Astrocyte (in vitro differentiated cells and primary cell): Measurements from ENCODE around the gene OPN3. TPM values are rescaled to one million over a fixed set of nuclear protein-coding genes. Genes with fewer than 3 reads are reported as not detected.

Experiments
- DNase-seq: peaks from one replicate; pipeline ENCODE4 v3.0.0-alpha.2; 2010; ENCODE audit warnings: low read depth
- FAIRE-seq: peaks from 2 replicates; lab custom pipeline; 2011; peaks lifted over from hg19 to GRCh38; lab: Jason Lieb, UNC
- H2AFZ ChIP-seq: 2 replicates; pipeline ENCODE4 v1.6.0; 2012; ENCODE audit warnings: low read depth, low read length, inconsistent platforms
- H3K27ac ChIP-seq: 2 replicates; pipeline ENCODE4 v1.5.1; 2011; ENCODE audit warnings: low read depth, low read length, inconsistent platforms
- H3K27me3 ChIP-seq: 2 replicates; pipeline ENCODE4 v1.6.0; 2011; ENCODE audit warnings: low read length, inconsistent platforms; ENCODE audit not compliant: insufficient read depth
- H3K36me3 ChIP-seq: 2 replicates; pipeline ENCODE4 v1.5.1; 2011; ENCODE audit warnings: low read length, inconsistent platforms; ENCODE audit not compliant: insufficient read depth
- H3K4me1 ChIP-seq: 2 replicates; pipeline ENCODE4 v1.5.1; 2011; ENCODE audit warnings: low read length, inconsistent platforms; ENCODE audit not compliant: insufficient read depth
- H3K4me2 ChIP-seq: 2 replicates; pipeline ENCODE4 v1.6.0; 2012; ENCODE audit warnings: low read length, inconsistent platforms
- H3K4me3 ChIP-seq: 2 replicates; pipeline ENCODE4 v1.5.1; 2011; ENCODE audit warnings: low read depth, mild to moderate bottlenecking, low read length, inconsistent platforms; ENCODE audit not compliant: insufficient read depth
- H3K79me2 ChIP-seq: 2 replicates; pipeline ENCODE4 v1.6.0; 2012; ENCODE audit warnings: mild to moderate bottlenecking, low read length, inconsistent platforms; ENCODE audit not compliant: insufficient read depth
- H3K9ac ChIP-seq: 2 replicates; pipeline ENCODE4 v1.6.0; 2012; ENCODE audit warnings: mild to moderate bottlenecking, low read length, inconsistent platforms
- H3K9me3 ChIP-seq: 2 replicates; pipeline ENCODE4 v1.5.1; 2012; ENCODE audit warnings: low read depth, mild to moderate bottlenecking, low read length, inconsistent platforms; ENCODE audit not compliant: insufficient read depth
- H4K20me1 ChIP-seq: 2 replicates; pipeline ENCODE4 v1.6.0; 2012; ENCODE audit warnings: low read length, inconsistent platforms; ENCODE audit not compliant: insufficient read depth
- H3K27ac Mint-ChIP-seq: one replicate; pipeline ENCODE4 v1.8.0; 2021; ENCODE audit warnings: mild to moderate bottlenecking, mixed read lengths; ENCODE audit not compliant: unreplicated experiment
- H3K27me3 Mint-ChIP-seq: one replicate; pipeline ENCODE4 v1.8.0; 2021; ENCODE audit warnings: low read depth, mixed read lengths; ENCODE audit not compliant: unreplicated experiment
- H3K36me3 Mint-ChIP-seq: one replicate; pipeline ENCODE4 v1.8.0; 2021; ENCODE audit warnings: low read depth, mixed read lengths; ENCODE audit not compliant: unreplicated experiment
- H3K4me1 Mint-ChIP-seq: one replicate; pipeline ENCODE4 v1.8.0; 2021; ENCODE audit warnings: low read depth, mixed read lengths; ENCODE audit not compliant: unreplicated experiment
- H3K4me3 Mint-ChIP-seq: one replicate; pipeline ENCODE4 v1.8.0; 2021; ENCODE audit warnings: mild to moderate bottlenecking, moderate library complexity, mixed read lengths; ENCODE audit not compliant: unreplicated experiment
- H3K9me3 Mint-ChIP-seq: one replicate; pipeline ENCODE4 v1.8.0; 2021; ENCODE audit warnings: mild to moderate bottlenecking, mixed read lengths; ENCODE audit not compliant: unreplicated experiment
- EZH2 ChIP-seq: IDR thresholded peaks from 2 replicates; pipeline ENCODE4 v1.6.1; 2012; ENCODE audit warnings: mild to moderate bottlenecking, low read length, inconsistent platforms; ENCODE audit not compliant: insufficient read depth
- total RNA-seq: library from RNA; stranded (reverse); gene quantifications from 2 replicates; pipeline ENCODE4 v1.2.1, GENCODE V29; 2021
- TF ChIP-seq, protein P1 (sequence below): IDR thresholded peaks from 2 replicates; pipeline ENCODE4 v1.5.1; 2011; ENCODE audit warnings: low read depth, mild to moderate bottlenecking, inconsistent platforms, low read length, moderate library complexity; ENCODE audit not compliant: insufficient read depth

Gene OPN3
- total RNA-seq, 1 donor from 2014 or later = 16.9 TPM

GRCh38 chr1:241640867-241641622 is 876 bp upstream of the OPN3 start:
- H3K27me3 ChIP-seq = no peaks in the 10 kb centered on the region
- no peak for FAIRE-seq
- H3K36me3 ChIP-seq = no peaks in the 10 kb centered on the region
- peaks cover 16% of the 10 kb centered on the region for H3K4me1 ChIP-seq
- H3K9me3 ChIP-seq = no peaks in the 10 kb centered on the region
- Mint-ChIP-seq H3K4me3 (peak overlapping the region; percentile 81), H3K36me3 (no peaks in the 10 kb centered on the region), H3K4me1 (peaks cover 34% of the 10 kb centered on the region), H3K27me3 (no peaks in the 10 kb centered on the region), H3K27ac (peak overlapping the region; percentile 77), H3K9me3 (peaks cover 2% of the 10 kb centered on the region)
- no peak for TF ChIP-seq EZH2
- TF ChIP-seq, protein P1, sequence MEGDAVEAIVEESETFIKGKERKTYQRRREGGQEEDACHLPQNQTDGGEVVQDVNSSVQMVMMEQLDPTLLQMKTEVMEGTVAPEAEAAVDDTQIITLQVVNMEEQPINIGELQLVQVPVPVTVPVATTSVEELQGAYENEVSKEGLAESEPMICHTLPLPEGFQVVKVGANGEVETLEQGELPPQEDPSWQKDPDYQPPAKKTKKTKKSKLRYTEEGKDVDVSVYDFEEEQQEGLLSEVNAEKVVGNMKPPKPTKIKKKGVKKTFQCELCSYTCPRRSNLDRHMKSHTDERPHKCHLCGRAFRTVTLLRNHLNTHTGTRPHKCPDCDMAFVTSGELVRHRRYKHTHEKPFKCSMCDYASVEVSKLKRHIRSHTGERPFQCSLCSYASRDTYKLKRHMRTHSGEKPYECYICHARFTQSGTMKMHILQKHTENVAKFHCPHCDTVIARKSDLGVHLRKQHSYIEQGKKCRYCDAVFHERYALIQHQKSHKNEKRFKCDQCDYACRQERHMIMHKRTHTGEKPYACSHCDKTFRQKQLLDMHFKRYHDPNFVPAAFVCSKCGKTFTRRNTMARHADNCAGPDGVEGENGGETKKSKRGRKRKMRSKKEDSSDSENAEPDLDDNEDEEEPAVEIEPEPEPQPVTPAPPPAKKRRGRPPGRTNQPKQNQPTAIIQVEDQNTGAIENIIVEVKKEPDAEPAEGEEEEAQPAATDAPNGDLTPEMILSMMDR = no peak
- H2AFZ ChIP-seq = peak overlapping the region; percentile 86
- DNase-seq = no peak
- H3K79me2 ChIP-seq = peaks cover 36% of the 10 kb centered on the region
- no peak overlapping the region for H3K9ac ChIP-seq
- peak overlapping the region; percentile 83 for H3K4me2 ChIP-seq
- H3K4me3 ChIP-seq = peak overlapping the region; percentile 54
- peak overlapping the region; percentile 8 for H3K27ac ChIP-seq
- peaks cover 18% of the 10 kb centered on the region for H4K20me1 ChIP-seq

- TF ChIP-seq, protein P1 = no peak
- no peak for TF ChIP-seq EZH2
- Mint-ChIP-seq H3K4me1 (peaks cover 34% of the 10 kb centered on the region), H3K27ac (peak overlapping the region; percentile 55), H3K9me3 (peaks cover 2% of the 10 kb centered on the region), H3K27me3 (no peaks in the 10 kb centered on the region), H3K4me3 (peak overlapping the region; percentile 93), H3K36me3 (no peaks in the 10 kb centered on the region)
- Histone ChIP-seq H3K79me2 (peaks cover 40% of the 10 kb centered on the region), H4K20me1 (peaks cover 18% of the 10 kb centered on the region), H3K27me3 (no peaks in the 10 kb centered on the region), H3K9me3 (no peaks in the 10 kb centered on the region), H3K4me3 (peak overlapping the region; percentile 96), H3K9ac (peak overlapping the region; percentile 91), H3K27ac (peak overlapping the region; percentile 66), H3K4me1 (peaks cover 16% of the 10 kb centered on the region), H2AFZ (peak overlapping the region; percentile 95), H3K4me2 (peak overlapping the region; percentile 94), H3K36me3 (peaks cover 6% of the 10 kb centered on the region)
- DNase-seq = peak; percentile 22
- FAIRE-seq = no peak
These were observed 483 bp downstream of the OPN3 start for GRCh38 chr1:241639623-241640148.
